Right lobe of liver (tissue), 4 donors: Measurements from ENCODE around the gene CPNE7.

Experiments used
- POLR2A ChIP-seq: fragments of 450-650 bp; IDR thresholded peaks from one replicate; pipeline ENCODE4 v1.6.1; 2017; ENCODE audit warnings: antibody characterized with exemption, mild to moderate bottlenecking
- TF ChIP-seq, protein P1 (sequence below), 4 donors: fragments of 200-600 bp in 3 of 4; fragments of 450-650 bp in 1 of 4; IDR thresholded peaks; one replicate each; pipeline versions ENCODE4 v1.5.1 to v1.8.0; 2016 to 2022; ENCODE audit warnings: antibody characterized with exemption in 4 of 4, mild to moderate bottlenecking in 2 of 4
- donor health status: DM: no; HTN: no; CAD: no.
- donor health status: DM: no; HTN: no; CAD: no.
- donor health status: DM: no; HTN: yes; CAD: no.

DNA sequence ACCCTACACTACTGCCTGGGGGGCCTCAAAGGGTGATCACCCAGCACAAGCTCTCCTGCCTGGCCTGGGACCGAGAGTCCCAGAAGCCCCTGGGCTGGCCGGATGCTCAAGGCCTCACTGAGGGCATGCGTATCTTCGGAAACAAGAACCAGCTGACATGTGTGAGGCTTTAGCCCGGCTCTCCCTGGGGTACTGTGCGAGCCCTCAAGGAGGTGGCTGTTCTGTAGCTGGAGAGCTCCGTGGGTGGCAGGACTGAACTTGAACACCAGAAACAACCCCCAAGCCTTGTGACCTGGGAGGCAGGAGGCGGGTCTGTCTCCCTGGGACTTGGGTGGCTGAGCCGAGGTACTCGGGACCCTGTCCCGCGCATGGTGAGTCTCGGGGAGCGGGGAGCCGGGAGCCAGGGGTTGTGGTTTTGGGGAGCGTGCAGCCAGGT, 44.9 kb downstream of the CPNE7 start:
- TF ChIP-seq, protein P1, sequence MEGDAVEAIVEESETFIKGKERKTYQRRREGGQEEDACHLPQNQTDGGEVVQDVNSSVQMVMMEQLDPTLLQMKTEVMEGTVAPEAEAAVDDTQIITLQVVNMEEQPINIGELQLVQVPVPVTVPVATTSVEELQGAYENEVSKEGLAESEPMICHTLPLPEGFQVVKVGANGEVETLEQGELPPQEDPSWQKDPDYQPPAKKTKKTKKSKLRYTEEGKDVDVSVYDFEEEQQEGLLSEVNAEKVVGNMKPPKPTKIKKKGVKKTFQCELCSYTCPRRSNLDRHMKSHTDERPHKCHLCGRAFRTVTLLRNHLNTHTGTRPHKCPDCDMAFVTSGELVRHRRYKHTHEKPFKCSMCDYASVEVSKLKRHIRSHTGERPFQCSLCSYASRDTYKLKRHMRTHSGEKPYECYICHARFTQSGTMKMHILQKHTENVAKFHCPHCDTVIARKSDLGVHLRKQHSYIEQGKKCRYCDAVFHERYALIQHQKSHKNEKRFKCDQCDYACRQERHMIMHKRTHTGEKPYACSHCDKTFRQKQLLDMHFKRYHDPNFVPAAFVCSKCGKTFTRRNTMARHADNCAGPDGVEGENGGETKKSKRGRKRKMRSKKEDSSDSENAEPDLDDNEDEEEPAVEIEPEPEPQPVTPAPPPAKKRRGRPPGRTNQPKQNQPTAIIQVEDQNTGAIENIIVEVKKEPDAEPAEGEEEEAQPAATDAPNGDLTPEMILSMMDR (IDR thresholded peaks at IDR 0.05): no peak
- TF ChIP-seq POLR2A: no peak
